Liver (tissue), 3 donors: ENCODE measurements around the gene NT5DC2.

Experiments used
- CTCF ChIP-seq: fragments of 150-350 bp; IDR thresholded peaks from 2 replicates; pipeline ENCODE4 v1.5.1; 2017; ENCODE audit warnings: improper control_type of control experiment, low read depth, low read length; ENCODE audit not compliant: missing input control
- JUND ChIP-seq, 2 donors: IDR thresholded peaks; 2 replicates each; pipeline ENCODE4 v1.6.1; 2016; ENCODE audit warnings: antibody characterized with exemption in 2 of 2
- MAX ChIP-seq: IDR thresholded peaks from 2 replicates; pipeline ENCODE4 v1.6.1; 2016; ENCODE audit warnings: antibody characterized with exemption
- RAD21 ChIP-seq, 2 donors: IDR thresholded peaks; 2 replicates each; pipeline ENCODE4 v1.6.1; 2016; ENCODE audit warnings: antibody characterized with exemption in 2 of 2, mild to moderate bottlenecking in 2 of 2
- donor health status: healthy.
- donor health status: healthy.

- TF ChIP-seq CTCF: no peak
- no peak for TF ChIP-seq MAX
- no peak for TF ChIP-seq RAD21 (IDR thresholded peaks at IDR 0.05)
- TF ChIP-seq JUND (IDR thresholded peaks at IDR 0.05): no peak
Measured at GRCh38 chr3:52532517-52532837, 1.2 kb downstream of the NT5DC2 start.
